Measurements from ENCODE around the gene PERM1.
"Not testable (repeated sequence)": the region's sequence is repeated elsewhere in the genome, so short reads cannot be mapped to it uniquely, and the experiment has no call there.

PERM1 gene

GRCh38 chr1:996851-997712 is 15.2 kb upstream of the PERM1 start:
- no peak for DNase-seq

DNA sequence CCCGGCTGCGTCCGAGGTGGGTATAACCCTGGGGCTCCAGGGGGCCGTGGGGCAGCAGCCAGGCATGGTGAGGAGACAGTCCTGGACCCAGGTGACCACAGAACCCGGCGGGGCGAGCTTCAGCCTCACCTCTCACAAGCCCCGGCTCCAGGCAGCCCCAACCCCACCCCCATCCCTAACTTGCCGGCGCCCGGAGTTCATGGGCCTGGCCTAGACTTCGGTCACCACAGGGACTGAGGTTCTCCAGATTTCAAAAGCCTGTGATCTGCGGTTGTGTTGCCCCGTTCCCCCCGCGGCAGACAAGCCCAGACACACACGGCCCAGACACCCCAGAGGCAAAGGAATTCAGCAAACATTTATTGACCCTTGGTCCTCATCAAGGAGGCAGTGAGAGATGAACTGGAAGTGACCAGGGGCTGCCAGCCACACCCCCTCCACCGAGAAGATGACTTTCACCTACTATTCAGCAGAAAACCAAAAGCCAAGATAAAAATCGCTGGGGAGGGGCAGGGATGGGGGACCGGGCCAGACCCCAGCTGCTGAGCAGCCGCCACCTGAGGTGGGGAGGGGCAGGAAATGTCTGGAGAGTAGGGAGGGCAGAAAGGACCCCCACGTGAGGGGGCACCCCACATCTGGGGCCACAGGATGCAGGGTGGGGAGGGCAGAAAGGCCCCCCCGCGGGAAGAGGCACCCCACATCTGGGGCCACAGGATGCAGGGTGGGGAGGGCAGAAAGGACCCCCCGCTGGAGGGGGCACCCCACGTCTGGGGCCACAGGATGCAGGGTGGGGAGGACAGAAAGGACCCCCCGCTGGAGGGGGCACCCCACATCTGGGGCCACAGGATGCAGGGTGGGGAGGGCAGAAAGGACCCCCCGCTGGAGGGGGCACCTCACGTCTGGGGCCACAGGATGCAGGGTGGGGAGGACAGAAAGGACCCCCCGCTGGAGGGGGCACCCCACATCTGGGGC is 14.1 kb upstream of the PERM1 start:
- no peak for DNase-seq

DNA sequence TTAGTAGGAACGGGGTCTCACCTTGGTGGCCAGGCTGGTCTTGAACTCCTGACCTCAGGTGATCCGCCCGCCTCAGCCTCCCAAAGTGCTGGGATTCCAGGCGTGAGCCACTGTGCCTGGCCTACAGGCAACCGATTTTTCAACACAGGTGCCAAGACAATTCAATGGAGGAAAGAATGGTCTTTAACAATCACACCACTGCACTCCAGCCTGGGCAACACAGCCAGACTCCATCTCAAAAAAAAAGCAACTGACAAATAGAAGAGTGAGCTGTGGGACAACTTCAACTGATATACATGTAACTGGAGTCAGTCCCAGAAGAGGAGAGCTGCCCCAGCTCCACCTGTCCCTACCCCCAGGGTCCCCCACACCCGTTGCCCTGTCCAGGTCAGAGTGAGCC is 12.7 kb upstream of the PERM1 start:
- DNase-seq, result not testable (repeated sequence)

GRCh38 chr1:993379-993995 is 11.6 kb upstream of the PERM1 start:
- no peak for DNase-seq

- no peak for DNase-seq
These were observed 10.5 kb upstream of the PERM1 start for GRCh38 chr1:992362-992761.

DNA sequence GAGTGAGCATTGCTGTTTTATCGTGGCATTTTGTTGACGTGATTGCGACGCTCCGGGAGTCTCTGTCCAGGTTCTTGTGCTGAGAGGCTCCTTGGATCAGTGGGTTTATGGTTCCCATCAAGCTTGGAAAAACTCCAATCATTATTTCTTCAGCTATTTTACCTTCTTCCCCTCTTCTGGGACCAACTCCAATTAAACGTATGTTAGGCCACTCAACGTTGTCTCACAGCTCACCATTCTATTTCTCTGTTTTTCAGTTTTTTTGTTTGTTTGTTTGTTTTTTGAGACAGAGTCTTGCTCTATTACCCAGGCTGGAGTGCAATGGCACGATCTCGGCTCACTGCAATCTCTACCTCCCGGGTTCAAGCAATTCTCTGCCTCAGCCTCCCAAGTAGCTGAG is 10.0 kb upstream of the PERM1 start:
- no peak for DNase-seq

GRCh38 chr1:991275-991674 is 9.4 kb upstream of the PERM1 start:
- DNase-seq, result not testable (repeated sequence)

DNA sequence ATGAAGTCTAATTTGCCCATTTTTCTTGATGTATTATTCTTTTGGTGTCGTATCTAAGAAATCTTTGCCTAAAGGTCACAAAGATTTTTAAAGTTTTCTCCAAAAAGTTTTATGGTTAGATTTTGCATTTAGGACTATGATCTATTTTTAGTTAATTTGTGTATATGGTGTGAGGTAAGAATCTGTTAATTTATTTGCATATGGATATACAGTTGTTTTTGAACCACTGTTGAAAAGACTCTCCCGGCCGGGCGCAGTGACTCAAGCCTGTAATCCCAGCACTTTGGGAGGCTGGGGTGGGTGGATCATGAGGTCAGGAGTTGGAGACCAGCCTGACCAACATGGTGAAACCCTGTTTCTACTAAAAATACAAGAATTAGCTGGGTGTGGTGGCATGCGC is 6.2 kb upstream of the PERM1 start:
- DNase-seq, result not testable (repeated sequence)

DNA sequence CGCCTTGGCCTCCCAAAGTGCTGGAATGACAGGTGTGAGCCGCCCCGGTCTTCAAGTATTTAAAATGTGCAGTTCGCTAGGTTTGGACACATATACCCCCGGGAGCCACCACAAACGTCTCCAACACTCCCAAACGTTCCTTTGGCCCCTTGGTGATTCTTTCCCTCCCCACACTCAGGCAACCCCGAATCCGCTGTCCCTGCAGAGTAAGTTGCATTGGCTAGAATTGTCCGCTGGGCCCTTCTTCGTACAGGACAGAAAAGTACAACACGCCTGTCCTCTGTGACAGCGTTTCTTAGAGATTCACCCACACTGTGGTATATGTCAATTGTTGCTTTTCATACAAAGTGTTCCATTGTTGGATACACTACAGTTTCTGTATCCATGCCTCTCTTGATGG is 3.2 kb upstream of the PERM1 start:
- DNase-seq, result no peak

DNA sequence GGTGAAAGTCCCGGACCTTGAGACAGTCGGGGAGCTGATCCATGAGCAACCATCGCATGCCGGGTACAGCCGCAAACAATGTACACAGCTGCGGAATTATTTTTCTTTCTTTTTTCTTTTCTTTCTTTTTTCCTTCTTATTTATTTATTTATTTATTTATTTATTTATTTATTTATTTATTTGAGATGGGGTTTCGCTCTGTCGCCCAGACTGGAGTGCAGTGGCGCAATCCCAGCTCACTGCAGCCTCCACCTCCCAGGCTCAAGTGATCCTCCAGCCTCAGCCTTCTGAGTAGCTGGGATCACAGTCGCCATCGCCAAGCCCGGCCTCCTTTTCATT is 2.6 kb upstream of the PERM1 start:
- DNase-seq, result no peak

DNA sequence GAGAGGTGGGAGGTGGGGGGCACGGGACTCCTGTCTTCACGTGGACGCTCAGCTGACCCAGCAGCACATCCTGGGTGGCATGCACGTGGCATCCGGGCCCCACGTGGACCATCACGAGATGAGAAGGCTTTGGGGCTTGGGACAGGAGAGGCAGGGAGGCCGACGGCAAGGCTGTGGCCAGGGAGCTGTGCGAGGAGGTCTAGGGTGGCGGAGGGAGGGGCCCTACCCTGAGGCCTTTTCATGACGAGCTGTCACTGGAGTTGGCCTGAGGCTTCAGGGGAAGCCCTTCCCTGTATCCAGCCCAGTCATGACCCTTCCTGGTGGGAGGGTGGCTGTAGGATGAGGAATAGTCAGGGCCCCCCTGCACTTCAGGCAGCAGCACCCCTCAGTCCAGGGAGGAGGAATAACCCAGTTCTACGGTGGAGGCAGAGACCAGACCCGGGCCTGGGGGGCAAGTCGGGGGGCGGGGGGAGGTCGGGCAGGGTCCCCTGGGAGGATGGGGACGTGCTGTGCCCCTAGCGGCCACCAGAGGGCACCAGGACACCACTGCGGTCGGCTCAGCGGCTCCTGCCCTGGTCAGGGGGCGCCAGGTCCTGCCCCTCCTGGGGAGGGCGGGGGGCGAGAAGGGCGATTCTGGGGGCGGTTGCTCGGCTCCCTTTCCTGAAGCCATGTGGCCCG is 2.0 kb upstream of the PERM1 start:
- no peak for DNase-seq

DNA sequence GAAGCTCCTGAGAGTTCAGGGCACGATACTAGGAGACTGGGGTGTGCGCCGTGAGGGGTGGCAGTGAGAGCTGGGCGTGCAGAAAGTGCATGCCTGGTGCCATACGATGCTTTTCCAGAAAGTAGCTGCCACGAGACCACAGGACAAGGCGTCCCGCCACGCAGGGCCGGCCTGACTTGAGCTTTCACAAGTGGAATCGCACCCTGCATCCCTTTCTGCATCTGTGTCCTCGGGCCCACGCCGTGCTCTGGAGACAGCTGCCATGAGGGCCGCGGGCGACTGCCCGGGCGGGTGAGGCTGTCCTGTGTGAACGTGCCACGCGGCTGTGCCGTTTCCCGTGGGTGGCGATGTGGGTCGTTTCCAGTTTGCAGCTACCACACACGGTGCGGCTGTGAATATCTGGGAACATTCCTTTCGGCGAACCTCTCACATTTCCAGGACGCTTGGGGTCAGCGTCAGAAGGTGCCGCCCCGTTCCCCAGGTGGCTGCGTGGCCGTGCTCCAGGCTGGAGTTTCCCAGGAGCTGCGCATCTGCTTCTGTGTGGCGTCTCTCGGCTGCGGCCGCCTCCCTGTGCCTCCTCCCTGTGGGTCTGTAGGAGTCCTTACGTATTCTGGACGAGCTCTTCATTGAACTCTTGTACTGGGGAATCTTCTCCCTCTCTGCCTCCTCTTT is 1.0 kb upstream of the PERM1 start:
- no peak for DNase-seq

GRCh38 chr1:981491-981954 is 370 bp downstream of the PERM1 start:
- DNase-seq, result no peak

- no peak for DNase-seq
These were observed 1.1 kb downstream of the PERM1 start for GRCh38 chr1:980602-981395.

GRCh38 chr1:980137-980571 is 1.7 kb downstream of the PERM1 start:
- no peak for DNase-seq

- DNase-seq, result no peak
These were observed 2.2 kb downstream of the PERM1 start for GRCh38 chr1:979744-980072.

DNA sequence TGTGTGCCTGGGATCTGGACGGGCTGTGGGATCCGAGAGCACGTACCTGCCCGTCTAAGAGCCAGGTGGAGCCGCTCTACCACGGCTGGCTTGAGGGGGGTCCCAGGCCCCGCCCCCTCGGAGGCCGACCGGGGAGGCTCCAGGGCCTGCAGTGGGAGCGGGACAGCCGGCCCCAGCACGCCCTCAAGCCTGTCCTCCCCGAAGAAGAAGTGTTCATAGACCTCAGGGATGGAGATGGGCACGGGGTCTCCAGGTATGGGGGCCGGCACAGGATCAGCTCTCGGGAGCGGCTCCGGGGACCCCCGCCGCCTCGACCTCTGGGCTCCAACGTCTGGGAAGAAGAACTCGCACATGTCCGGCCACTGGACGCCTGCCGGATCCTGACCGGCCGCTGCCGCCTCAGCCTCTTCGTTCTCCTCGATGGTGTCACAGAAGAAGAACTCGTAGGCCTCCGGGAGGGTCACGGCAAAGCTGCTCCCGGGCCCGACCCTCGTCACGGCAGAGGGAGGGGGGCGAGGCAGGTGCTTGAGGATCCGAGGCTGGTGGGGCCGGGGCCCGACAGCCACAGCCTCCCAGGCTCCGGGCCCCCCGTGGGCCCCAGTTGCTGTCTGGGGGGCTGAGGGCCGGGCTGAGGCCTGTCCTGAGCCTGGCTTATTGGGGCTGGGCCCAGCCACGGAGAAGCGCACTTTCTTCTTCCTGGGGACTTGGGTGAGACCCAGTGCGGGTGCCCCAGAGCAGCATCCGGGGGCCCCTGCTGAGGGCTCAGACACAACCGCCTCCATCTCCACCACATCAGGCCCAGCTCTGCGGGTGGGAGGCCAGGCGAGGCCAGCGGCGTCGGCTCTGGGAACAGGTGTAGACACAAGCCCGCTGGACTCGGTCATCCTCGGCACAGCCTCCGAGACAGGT is 2.8 kb downstream of the PERM1 start:
- DNase-seq, result no peak

GRCh38 chr1:978069-978834 is 3.6 kb downstream of the PERM1 start:
- DNase-seq, result no peak

DNA sequence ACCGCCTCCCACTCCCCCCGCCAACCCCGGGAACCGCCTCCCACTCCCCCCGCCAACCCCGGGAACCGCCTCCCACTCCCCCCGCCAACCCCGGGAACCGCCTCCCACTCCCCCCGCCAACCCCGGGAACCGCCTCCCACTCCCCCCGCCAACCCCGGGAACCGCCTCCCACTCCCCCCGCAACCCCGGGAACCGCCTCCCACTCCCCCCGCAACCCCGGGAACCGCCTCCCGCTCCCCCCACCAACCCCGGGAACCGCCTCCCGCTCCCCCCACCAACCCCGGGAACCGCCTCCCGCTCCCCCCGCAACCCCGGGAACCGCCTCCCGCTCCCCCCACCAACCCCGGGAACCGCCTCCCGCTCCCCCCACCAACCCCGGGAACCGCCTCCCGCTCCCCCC is 5.1 kb downstream of the PERM1 start:
- DNase-seq, result not testable (repeated sequence)

Data from GOT3 (cell line).